Heart left ventricle (tissue), 16 donors: ENCODE measurements around the gene CLEC2L. TPM values are rescaled to one million over a fixed set of nuclear protein-coding genes. Genes with fewer than 3 reads are reported as not detected.

Experiments
- ATAC-seq, 4 donors: fragments of 200-7000 bp; cut with Tn5 transposase; one replicate each; pipeline ENCODE4 v1.9.1; 2020 to 2022; ENCODE audit warnings: moderate library complexity in 4 of 4, mild to moderate bottlenecking in 3 of 4, moderate number of reproducible peaks in 1 of 4
- DNase-seq, 5 donors: peaks; one replicate each; pipeline ENCODE4 v3.0.0-alpha.2; 2020
- H3K27ac ChIP-seq, 12 donors: fragments of 200-600 bp; sonication (generic) in 4 of 12; one replicate each; pipeline versions ENCODE4 v1.5.0 to v1.8.0; 2016 to 2022; ENCODE audit warnings: mild to moderate bottlenecking in 2 of 12
- H3K27me3 ChIP-seq, 9 donors: fragments of 200-600 bp; sonication (generic) in 2 of 9; one replicate each; pipeline versions ENCODE4 v1.5.1 to v1.8.0; 2016 to 2022; ENCODE audit warnings: mild to moderate bottlenecking in 3 of 9
- H3K36me3 ChIP-seq, 9 donors: fragments of 200-600 bp; sonication (generic) in 2 of 9; one replicate each; pipeline versions ENCODE4 v1.5.0 to v1.8.0; 2018 to 2022; ENCODE audit warnings: mild to moderate bottlenecking in 2 of 9
- H3K4me1 ChIP-seq, 12 donors: fragments of 200-600 bp; sonication (generic) in 4 of 12; one replicate each; pipeline versions ENCODE4 v1.5.0 to v1.8.0; 2016 to 2022; ENCODE audit warnings: mild to moderate bottlenecking in 3 of 12
- H3K4me3 ChIP-seq, 12 donors: fragments of 200-600 bp; sonication (generic) in 4 of 12; one replicate each; pipeline versions ENCODE4 v1.5.0 to v1.8.0; 2017 to 2022; ENCODE audit warnings: mild to moderate bottlenecking in 9 of 12, moderate library complexity in 4 of 12
- H3K9me3 ChIP-seq, 12 donors: fragments of 200-600 bp; sonication (generic) in 4 of 12; one replicate each; pipeline versions ENCODE4 v1.5.0 to v1.8.0; 2016 to 2022; ENCODE audit warnings: mild to moderate bottlenecking in 1 of 12
- CTCF ChIP-seq, 12 donors: fragments of 200-600 bp; sonication (generic) in 4 of 12; IDR thresholded peaks; one replicate each; pipeline versions ENCODE4 v1.5.0 to v1.8.0; 2018 to 2022; ENCODE audit warnings: antibody characterized with exemption in 12 of 12, mild to moderate bottlenecking in 5 of 12
- POLR2A ChIP-seq, 2 donors: fragments of 450-650 bp; IDR thresholded peaks; one replicate each; pipeline ENCODE4 v1.6.1; 2017; ENCODE audit warnings: antibody characterized with exemption in 2 of 2, mild to moderate bottlenecking in 2 of 2, moderate library complexity in 2 of 2
- WGBS, 4 donors: extraction: QIAGEN DNeasy Blood & Tissue Kit in 2 of 4; methylation state at CpG; one replicate each; pipeline versions ENCODE4 v1.1.5 to v1.1.7; 2013 to 2018; 5-methylcytosine and 5-hydroxymethylcytosine counted together
- intact Hi-C, 10 donors: fragments of 100-400 bp; cut with DNase I; formaldehyde crosslinking; loops; one replicate each; pipeline versions ENCODE4 v1.11.1 to v1.14.2; 2022
- polyA plus RNA-seq, 2 donors: library from polyadenylated mRNA; stranded (reverse); fragments of 200-250 nt; gene quantifications; one replicate each; pipeline ENCODE4 v1.2.3, GENCODE V29; 2013
- total RNA-seq, 9 donors: library from RNA; depleted of rRNA in 2 of 9; stranded (reverse); fragments of >200 nt in 2 of 9; fragmentation: NEBNext Ultra II Directional in 3 of 9; extraction: Animal tissue kit (Norgen Biotek cat#: 25700) in 3 of 9; gene quantifications; one replicate each; pipeline versions ENCODE4 v1.1.0 to v1.2.4, GENCODE V29; 2016 to 2023
- donor health status: ischemic (EF 13 %, LVEDD 7.1; RV severe dilation, severe dysfunction).
- donor health status: healthy with polysubstance abuse.
- donor health status: DM: no; HTN: yes; CAD: no.
- donor health status: DM: no; HTN: no; CAD: no.
- donor health status: ischemic (EF 25% LVEDD 6.9; RV normal size, moderate dysfunction).
- donor health status: ischemic (EF 25% LVEDD 5.7; RV mildly dilated, moderate dysfunction).
- donor health status: healthy.
- donor health status: DM: yes; HTN: yes; CAD: no.
- donor health status: ischemic (EF 35%, LVEDD 5.7; RV mildly dilated, moderate dysfunction).
- donor health status: nonischemic (EF 11% LVEDD 7.7; RV severe dilation, severe dysfunction).
- donor health status: DM: yes; HTN: yes; CAD: no.
- donor health status: PGD.
- donor health status: ischemic (EF 29% LVEDD 5.4; RV normal size, mild dysfunction).
- donor health status: nonischemic (EF 23%, LVEDD 6.1; RV moderate dilation, normal function).

The CLEC2L gene
- total and polyA plus RNA-seq, 11 donors = 0.18 to 0.36 TPM; not detected in 9

DNA sequence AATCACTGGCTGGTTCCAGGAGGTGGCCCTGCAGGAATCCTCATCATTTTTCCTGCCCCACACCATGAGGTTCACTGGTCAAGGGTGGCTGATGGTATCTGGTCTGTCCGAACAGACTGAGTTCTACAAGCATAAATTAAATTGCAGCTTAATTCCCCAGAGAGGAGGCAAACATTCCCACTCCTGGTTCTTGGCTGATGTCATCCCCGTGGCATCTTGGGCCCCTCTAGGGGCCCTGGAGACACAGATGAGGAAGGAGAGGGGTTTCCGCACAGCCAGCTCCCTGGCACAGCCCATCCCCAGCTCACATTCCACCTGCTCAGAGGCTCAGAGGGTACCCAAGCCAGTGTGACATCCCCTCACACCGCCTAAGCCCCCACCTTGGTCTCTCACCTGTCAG lies 34.7 kb upstream of the CLEC2L start:
- peaks cover 1 to 35% (median 4%) of the 10 kb centered on the region in 9 donors for H3K27me3 ChIP-seq

GRCh38 chr7:139490130-139490529 lies 33.4 kb upstream of the CLEC2L start:
- Histone ChIP-seq H3K4me1 (peaks cover 0 to 5% (median 0%) of the 10 kb centered on the region in 12 donors), H3K27me3 (peaks cover 0 to 24% (median 0%) of the 10 kb centered on the region in 9 donors), H3K4me3 (no peak overlapping the region), H3K9me3 (peaks cover 0 to 18% (median 12%) of the 10 kb centered on the region in 12 donors), H3K36me3 (no peaks in the 10 kb centered on the region), H3K27ac (no peak overlapping the region)
- TF ChIP-seq CTCF (IDR thresholded peaks at IDR 0.05) (no peak), POLR2A (IDR thresholded peaks at IDR 0.05) (no peak)
- WGBS, 4 donors = 73 to 78% (median 75%) methylated on average over 5 of the region's 5 CpGs
- ATAC-seq = no peak
- intact Hi-C loops = loop anchor here in 1 of 10 donors (10.0 kb wide), 1 partner anchor 115 kb away; no protein-coding TSS in a partner anchor
- DNase-seq = no peak

More for the DNA sequence above, 34.7 kb upstream of the CLEC2L start:
- 44 to 66% (median 54%) methylated on average over 4 of the region's 4 CpGs for WGBS, 4 donors
- Histone ChIP-seq H3K4me3 (no peak overlapping the region), H3K4me1 (peaks cover 0 to 3% (median under 1%) of the 10 kb centered on the region in 12 donors), H3K36me3 (no peaks in the 10 kb centered on the region), H3K9me3 (peaks cover 0 to 18% (median 12%) of the 10 kb centered on the region in 12 donors), H3K27ac (no peak overlapping the region)
- DNase-seq (no peak), ATAC-seq (no peak)
- intact Hi-C loops = no loop called here
- TF ChIP-seq CTCF (IDR thresholded peaks at IDR 0.05) (no peak), POLR2A (IDR thresholded peaks at IDR 0.05) (no peak)

DNA sequence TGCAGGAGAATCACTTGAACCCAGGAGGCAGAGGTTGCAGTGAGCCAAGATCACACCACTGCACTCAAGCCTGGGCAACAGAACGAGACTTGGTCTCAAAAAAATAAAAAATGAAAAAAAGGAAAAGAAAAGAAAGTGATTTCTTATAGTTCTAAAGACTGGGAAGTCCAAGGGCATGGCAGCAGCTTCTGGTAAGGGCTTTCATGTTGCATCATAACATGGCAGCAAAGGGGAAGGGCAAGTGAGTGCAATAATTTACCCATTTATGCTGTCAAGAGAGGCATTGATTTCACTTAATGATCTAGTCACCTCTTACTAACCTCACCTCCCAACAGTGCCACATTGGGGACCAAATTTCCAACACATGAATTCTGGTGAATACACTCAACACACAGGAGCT lies 31.2 kb upstream of the CLEC2L start:
- Histone ChIP-seq H3K27ac (no peak overlapping the region), H3K27me3 (peaks cover 0 to 10% (median 0%) of the 10 kb centered on the region in 9 donors), H3K4me3 (no peak overlapping the region), H3K4me1 (peaks cover 0 to 12% (median 0%) of the 10 kb centered on the region in 12 donors), H3K9me3 (peaks cover 0 to 18% (median 12%) of the 10 kb centered on the region in 12 donors), H3K36me3 (no peaks in the 10 kb centered on the region)
- TF ChIP-seq POLR2A (IDR thresholded peaks at IDR 0.05) (no peak), CTCF (IDR thresholded peaks at IDR 0.05) (no peak)
- intact Hi-C loops = loop anchor here in 1 of 10 donors (10.0 kb wide), 1 partner anchor 113 kb away; no protein-coding TSS in a partner anchor
- no peak for DNase-seq
- ATAC-seq = no peak
- WGBS, 4 donors = 76 to 82% (median 79%) methylated on average over 1 of the region's 1 CpG

GRCh38 chr7:139494835-139495579 lies 28.5 kb upstream of the CLEC2L start:
- no peaks in the 10 kb centered on the region for H3K36me3 ChIP-seq
- WGBS, 4 donors = 47 to 53% (median 49%) methylated on average over 5 of the region's 5 CpGs
- peaks cover 0 to 15% (median 0%) of the 10 kb centered on the region in 12 donors for H3K4me1 ChIP-seq

More at GRCh38 chr7:139494835-139495579, 28.5 kb upstream of the CLEC2L start:
- peaks cover 0 to 8% (median 0%) of the 10 kb centered on the region in 9 donors for H3K27me3 ChIP-seq
- no peak overlapping the region for H3K4me3 ChIP-seq
- TF ChIP-seq POLR2A (IDR thresholded peaks at IDR 0.05) (no peak), CTCF (IDR thresholded peaks at IDR 0.05) (no peak)
- peaks cover 0 to 18% (median 12%) of the 10 kb centered on the region in 12 donors for H3K9me3 ChIP-seq
- no peak overlapping the region for H3K27ac ChIP-seq
- peak in 1 of 4 donors; percentile 20 for ATAC-seq
- no peak for DNase-seq
- intact Hi-C loops = loop anchor here in 4 of 10 donors (5.0 to 10.0 kb wide), 2 partner anchors 110 to 507 kb away; no protein-coding TSS in a partner anchor
